Measurements from ENCODE around the gene MRPL19.
A peak's percentile ranks its signal among the peaks of the same experiment; 100 is the strongest.
"Not testable (repeated sequence)": the region's sequence is repeated elsewhere in the genome, so short reads cannot be mapped to it uniquely, and the experiment has no call there.

The MRPL19 gene

GRCh38 chr2:75616933-75617332 is 29.6 kb upstream of the MRPL19 start:
- DNase-seq, result no peak

- DNase-seq, result no peak
Measured at GRCh38 chr2:75619956-75620740, 26.4 kb upstream of the MRPL19 start.

- peak; percentile 28 for DNase-seq
Measured at GRCh38 chr2:75621228-75621627, 25.4 kb upstream of the MRPL19 start.

- DNase-seq, result no peak
Measured at GRCh38 chr2:75622500-75622899, 24.1 kb upstream of the MRPL19 start.

- DNase-seq, result no peak
Measured at GRCh38 chr2:75622929-75623328, 23.7 kb upstream of the MRPL19 start.

GRCh38 chr2:75627902-75628504 is 18.6 kb upstream of the MRPL19 start:
- peak; percentile 37 for DNase-seq

GRCh38 chr2:75632091-75632701 is 14.4 kb upstream of the MRPL19 start:
- DNase-seq, result no peak

- DNase-seq, result no peak
Measured at GRCh38 chr2:75632813-75633212, 13.8 kb upstream of the MRPL19 start.

- DNase-seq, result no peak
Measured at GRCh38 chr2:75633620-75634019, 13.0 kb upstream of the MRPL19 start.

GRCh38 chr2:75634945-75635344 is 11.6 kb upstream of the MRPL19 start:
- no peak for DNase-seq

GRCh38 chr2:75637568-75637967 is 9.0 kb upstream of the MRPL19 start:
- DNase-seq, result no peak

- peak; percentile 24 for DNase-seq
Measured at GRCh38 chr2:75640621-75641121, 5.9 kb upstream of the MRPL19 start.

GRCh38 chr2:75641587-75641986 is 5.0 kb upstream of the MRPL19 start:
- no peak for DNase-seq

GRCh38 chr2:75643980-75644379 is 2.6 kb upstream of the MRPL19 start:
- DNase-seq, result no peak

GRCh38 chr2:75645643-75646042 is 940 bp upstream of the MRPL19 start:
- DNase-seq, result no peak

GRCh38 chr2:75646090-75646582 is 447 bp upstream of the MRPL19 start:
- no peak for DNase-seq

GRCh38 chr2:75647771-75648170 is 1.2 kb downstream of the MRPL19 start:
- no peak for DNase-seq

GRCh38 chr2:75654012-75654411 is 7.4 kb downstream of the MRPL19 start:
- DNase-seq, result no peak

GRCh38 chr2:75655861-75656260 is 9.3 kb downstream of the MRPL19 start:
- DNase-seq, result peak; percentile 28

- DNase-seq, result no peak
Measured at GRCh38 chr2:75656563-75656962, 10.0 kb downstream of the MRPL19 start.

- no peak for DNase-seq
Measured at GRCh38 chr2:75657798-75658197, 11.2 kb downstream of the MRPL19 start.

- no peak for DNase-seq
Measured at GRCh38 chr2:75666911-75667310, 20.3 kb downstream of the MRPL19 start.

- DNase-seq, result no peak
Measured at GRCh38 chr2:75667884-75668283, 21.3 kb downstream of the MRPL19 start.

- not testable (repeated sequence) for DNase-seq
Measured at GRCh38 chr2:75675423-75675822, 28.8 kb downstream of the MRPL19 start.

Measured in MV-4-11 (cell line).